Caco-2 (cell line): ENCODE data around the gene IL12RB1. TPM values are rescaled to one million over a fixed set of nuclear protein-coding genes. Genes with fewer than 3 reads are reported as not detected.
"Not testable (repeated sequence)": the region's sequence is repeated elsewhere in the genome, so short reads cannot be mapped to it uniquely, and the experiment has no call there.

Source experiments
- BruUV-seq: library from RNA; stranded (reverse); fragments of 400-500 nt; replicated peaks from 2 replicates; lab custom pipeline; 2021; lab: Mats Ljungman, UMichigan
- CTCF ChIA-PET: fragments of 300-600 bp; sonication (Branson Sonifier 250); formaldehyde crosslinking; loops from one replicate; lab custom pipeline; 2022; ENCODE audit warnings: antibody characterized with exemption; lab: Charles Lee
- POLR2A ChIA-PET: fragments of 300-600 bp; sonication (Branson Sonifier 250); formaldehyde crosslinking; loops from one replicate; lab custom pipeline; 2022; ENCODE audit warnings: antibody characterized with exemption; lab: Charles Lee
- DNase-seq, 2 experiments: peaks; one replicate each; pipeline versions ENCODE4 v3.0.0 to v3.0.0-alpha.2; 2020 to 2022
- H3K27me3 ChIP-seq: replicated peaks from 2 replicates; pipeline ENCODE4 v1.6.0; 2011; ENCODE audit warnings: low read length; ENCODE audit not compliant: control insufficient read depth, insufficient read depth
- H3K36me3 ChIP-seq: 2 replicates; pipeline ENCODE4 v1.5.1; 2011; ENCODE audit warnings: low read length; ENCODE audit not compliant: control insufficient read depth, insufficient read depth
- H3K4me1 ChIP-seq: fragments of 250-450 bp; sonication (Bioruptor Pico); 2 replicates; pipeline ENCODE4 v1.5.1; 2020; ENCODE audit warnings: mild to moderate bottlenecking
- H3K4me3 ChIP-seq: 2 replicates; pipeline ENCODE4 v1.5.1; 2011; ENCODE audit warnings: low read depth, mild to moderate bottlenecking, control low read depth, low read length
- H3K9me3 ChIP-seq: fragments of 250-450 bp; sonication (Bioruptor Pico); 2 replicates; pipeline ENCODE4 v1.5.1; 2020; ENCODE audit warnings: mild to moderate bottlenecking, moderate library complexity
- H3K27ac Mint-ChIP-seq: one replicate; pipeline ENCODE4 v1.8.0; 2022; ENCODE audit warnings: mixed read lengths; ENCODE audit not compliant: unreplicated experiment
- H3K27me3 Mint-ChIP-seq: one replicate; pipeline ENCODE4 v1.8.0; 2022; ENCODE audit warnings: mixed read lengths; ENCODE audit not compliant: insufficient read depth, unreplicated experiment
- H3K36me3 Mint-ChIP-seq: one replicate; pipeline ENCODE4 v1.8.0; 2022; ENCODE audit warnings: mild to moderate bottlenecking, mixed read lengths; ENCODE audit not compliant: insufficient read depth, unreplicated experiment
- H3K4me1 Mint-ChIP-seq: one replicate; pipeline ENCODE4 v1.8.0; 2022; ENCODE audit warnings: low read depth, mixed read lengths; ENCODE audit not compliant: unreplicated experiment
- H3K4me3 Mint-ChIP-seq: one replicate; pipeline ENCODE4 v1.8.0; 2022; ENCODE audit warnings: mild to moderate bottlenecking, moderate library complexity, mixed read lengths; ENCODE audit not compliant: unreplicated experiment
- H3K9me3 Mint-ChIP-seq: one replicate; pipeline ENCODE4 v1.8.0; 2022; ENCODE audit warnings: mixed read lengths; ENCODE audit not compliant: unreplicated experiment
- intact Hi-C: fragments of 100-400 bp; cut with micrococcal nuclease; formaldehyde crosslinking; loops from one replicate; pipeline ENCODE4 v1.10.0; 2022; ENCODE audit not compliant: unreplicated experiment
- total RNA-seq: library from RNA; stranded (reverse); gene quantifications from 2 replicates; pipeline ENCODE4 v1.2.3, GENCODE V29; 2022
- TF ChIP-seq, protein P1 (sequence below), 2 experiments: fragments of 200-600 bp in 1 of 2; IDR thresholded peaks; 1 replicate in 1 of 2; 2 replicates in 1 of 2; pipeline versions ENCODE4 v1.5.1 to v1.8.0; 2011 to 2022; ENCODE audit warnings: antibody characterized with exemption in 1 of 2, control low read depth in 1 of 2, inconsistent platforms in 1 of 2, low read depth in 1 of 2, low read length in 1 of 2, mild to moderate bottlenecking in 1 of 2, moderate library complexity in 1 of 2; ENCODE audit not compliant: insufficient read depth in 1 of 2, severe bottlenecking in 1 of 2, unreplicated experiment in 1 of 2

Gene IL12RB1
- total RNA-seq, 1 experiment from 2014 or later: not detected

- Histone ChIP-seq H3K27me3 (no peaks in the 10 kb centered on the region), H3K4me3 (no peak overlapping the region), H3K36me3 (no peaks in the 10 kb centered on the region), H3K9me3 (no peaks in the 10 kb centered on the region), H3K4me1 (peaks cover 4% of the 10 kb centered on the region; the same call in 1 of the 2 replicates)
- POLR2A ChIA-PET: no interaction called here
- Mint-ChIP-seq H3K4me1 (no peaks in the 10 kb centered on the region), H3K9me3 (peaks cover 2% of the 10 kb centered on the region), H3K36me3 (no peaks in the 10 kb centered on the region), H3K27ac (no peak overlapping the region), H3K4me3 (no peak overlapping the region), H3K27me3 (no peaks in the 10 kb centered on the region)
- intact Hi-C loops: no loop called here
- DNase-seq: no peak
- TF ChIP-seq, protein P1, sequence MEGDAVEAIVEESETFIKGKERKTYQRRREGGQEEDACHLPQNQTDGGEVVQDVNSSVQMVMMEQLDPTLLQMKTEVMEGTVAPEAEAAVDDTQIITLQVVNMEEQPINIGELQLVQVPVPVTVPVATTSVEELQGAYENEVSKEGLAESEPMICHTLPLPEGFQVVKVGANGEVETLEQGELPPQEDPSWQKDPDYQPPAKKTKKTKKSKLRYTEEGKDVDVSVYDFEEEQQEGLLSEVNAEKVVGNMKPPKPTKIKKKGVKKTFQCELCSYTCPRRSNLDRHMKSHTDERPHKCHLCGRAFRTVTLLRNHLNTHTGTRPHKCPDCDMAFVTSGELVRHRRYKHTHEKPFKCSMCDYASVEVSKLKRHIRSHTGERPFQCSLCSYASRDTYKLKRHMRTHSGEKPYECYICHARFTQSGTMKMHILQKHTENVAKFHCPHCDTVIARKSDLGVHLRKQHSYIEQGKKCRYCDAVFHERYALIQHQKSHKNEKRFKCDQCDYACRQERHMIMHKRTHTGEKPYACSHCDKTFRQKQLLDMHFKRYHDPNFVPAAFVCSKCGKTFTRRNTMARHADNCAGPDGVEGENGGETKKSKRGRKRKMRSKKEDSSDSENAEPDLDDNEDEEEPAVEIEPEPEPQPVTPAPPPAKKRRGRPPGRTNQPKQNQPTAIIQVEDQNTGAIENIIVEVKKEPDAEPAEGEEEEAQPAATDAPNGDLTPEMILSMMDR (IDR thresholded peaks at IDR 0.05; ENCODE audit: insufficient read depth in 1 of 2, low read depth in 1 of 2, low read length in 1 of 2, severe bottlenecking in 1 of 2, unreplicated experiment in 1 of 2): no peak
- BruUV-seq: no TSS peak
- CTCF ChIA-PET: no interaction called here
These were observed 3.0 kb upstream of the IL12RB1 start for GRCh38 chr19:18089726-18090125.

- DNase-seq, H3K27ac Mint-ChIP-seq, H3K27me3 ChIP-seq, H3K4me1 Mint-ChIP-seq, H3K4me3 ChIP-seq, H3K36me3 Mint-ChIP-seq, H3K9me3 ChIP-seq, H3K27me3 Mint-ChIP-seq, intact Hi-C loops, H3K9me3 Mint-ChIP-seq, H3K4me1 ChIP-seq, H3K4me3 Mint-ChIP-seq, H3K36me3 ChIP-seq, POLR2A ChIA-PET, BruUV-seq: not testable (repeated sequence)
- CTCF ChIA-PET: interaction anchor here (0.6 to 0.7 kb wide), 2 partner anchors 20 to 24 kb away, joined by 3 to 4 read pairs; no protein-coding TSS in a partner anchor
These were observed 2.4 kb upstream of the IL12RB1 start for GRCh38 chr19:18089096-18089541.

GRCh38 chr19:18085702-18086457, 854 bp downstream of the IL12RB1 start:
- intact Hi-C loops: no loop called here
- CTCF ChIA-PET: no interaction called here

More at GRCh38 chr19:18085702-18086457, 854 bp downstream of the IL12RB1 start:
- Mint-ChIP-seq H3K36me3 (no peaks in the 10 kb centered on the region), H3K4me1 (no peaks in the 10 kb centered on the region), H3K27me3 (peaks cover 7% of the 10 kb centered on the region), H3K27ac (no peak overlapping the region), H3K4me3 (no peak overlapping the region), H3K9me3 (peaks cover 11% of the 10 kb centered on the region)
- Histone ChIP-seq H3K27me3 (no peaks in the 10 kb centered on the region), H3K9me3 (no peaks in the 10 kb centered on the region), H3K4me1 (no peaks in the 10 kb centered on the region), H3K36me3 (no peaks in the 10 kb centered on the region), H3K4me3 (no peak overlapping the region)
- BruUV-seq: no TSS peak
- TF ChIP-seq, protein P1 (IDR thresholded peaks at IDR 0.05; ENCODE audit: insufficient read depth in 1 of 2, low read depth in 1 of 2, low read length in 1 of 2, severe bottlenecking in 1 of 2, unreplicated experiment in 1 of 2): no peak
- POLR2A ChIA-PET: no interaction called here
- DNase-seq: no peak
